ENCODE measurements around the gene RAB11FIP4.

The RAB11FIP4 gene

DNA sequence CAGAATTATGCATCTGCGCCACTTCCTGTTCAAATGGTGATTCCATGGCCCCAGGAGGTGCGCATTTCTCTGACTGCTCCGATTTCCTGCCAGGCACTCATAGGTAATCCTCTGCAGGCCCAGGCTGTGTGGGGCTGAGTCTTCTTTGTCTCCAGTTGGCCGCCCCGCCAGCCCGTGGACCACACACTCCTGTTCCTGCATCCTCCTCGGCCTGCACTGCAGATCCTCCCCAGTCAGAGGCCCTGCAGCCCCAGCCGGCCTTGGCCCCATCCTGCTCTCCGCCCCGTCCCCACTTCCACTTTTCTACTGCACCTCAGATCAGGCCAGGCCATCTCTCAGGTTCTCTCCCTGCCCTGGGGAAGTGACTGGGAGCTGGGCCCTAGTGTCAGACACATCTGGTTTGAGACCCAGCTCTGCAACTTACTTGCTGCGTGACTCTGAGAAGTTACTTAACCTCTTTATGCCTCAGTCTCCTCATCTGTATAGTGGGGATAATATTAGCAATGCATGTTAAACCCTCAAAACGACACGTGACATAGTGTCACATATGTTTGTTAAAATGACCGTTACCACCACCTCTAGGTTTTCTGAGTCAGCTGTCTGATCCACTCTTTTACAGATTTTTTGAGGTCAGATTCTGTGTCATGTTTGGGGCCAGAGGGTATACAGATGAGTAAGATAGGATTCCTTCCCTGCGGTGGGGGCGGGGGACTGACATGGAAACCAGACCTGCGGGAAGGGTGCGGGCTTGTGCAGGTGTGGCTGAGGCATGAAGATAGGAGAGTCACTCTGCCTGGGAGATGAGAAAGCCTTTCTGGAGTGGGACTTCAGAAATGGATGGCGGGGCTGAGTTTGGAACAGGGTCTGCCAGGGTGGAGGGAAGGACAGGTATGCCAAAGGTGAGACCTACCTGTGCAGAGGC is 12.8 kb downstream of the RAB11FIP4 start:
- peaks cover 6% of the 10 kb centered on the region; the same call in 1 of the 2 replicates for H3K4me1 ChIP-seq (ENCODE audit: control insufficient read depth, insufficient read depth, low read length)
- CTCF ChIA-PET = no interaction called here
- TF ChIP-seq ZNF791 (tag by site-specific recombination; IDR thresholded peaks at IDR 0.05) (no peak), ZNF585B (tag by site-specific recombination; IDR thresholded peaks at IDR 0.05) (no peak), GLIS2 (tag by site-specific recombination; IDR thresholded peaks at IDR 0.05) (no peak), SETDB1 (IDR thresholded peaks at IDR 0.05; ENCODE audit: insufficient read length, low read length) (no peak), ZNF223 (tag by site-specific recombination; IDR thresholded peaks at IDR 0.05) (no peak), ZNF19 (tag by site-specific recombination; IDR thresholded peaks at IDR 0.05; ENCODE audit: low read depth) (no peak), ZNF777 (tag by site-specific recombination; IDR thresholded peaks at IDR 0.05; ENCODE audit: borderline replicate concordance) (no peak)
- POLR2A ChIA-PET = no interaction called here
- no peak overlapping the region for H3K27ac ChIP-seq (ENCODE audit: extremely low read depth, low read depth, low read length)
- H3K9me3 ChIP-seq (ENCODE audit: control insufficient read depth, insufficient read depth, low read depth, low read length) = no peaks in the 10 kb centered on the region
- H3K4me3 ChIP-seq (ENCODE audit: low read depth, low read length) = no peak overlapping the region
- H3K36me3 ChIP-seq (ENCODE audit: control insufficient read depth in 2 of 2, insufficient read depth in 1 of 2, low read length in 2 of 2) = no peaks in the 10 kb centered on the region

DNA sequence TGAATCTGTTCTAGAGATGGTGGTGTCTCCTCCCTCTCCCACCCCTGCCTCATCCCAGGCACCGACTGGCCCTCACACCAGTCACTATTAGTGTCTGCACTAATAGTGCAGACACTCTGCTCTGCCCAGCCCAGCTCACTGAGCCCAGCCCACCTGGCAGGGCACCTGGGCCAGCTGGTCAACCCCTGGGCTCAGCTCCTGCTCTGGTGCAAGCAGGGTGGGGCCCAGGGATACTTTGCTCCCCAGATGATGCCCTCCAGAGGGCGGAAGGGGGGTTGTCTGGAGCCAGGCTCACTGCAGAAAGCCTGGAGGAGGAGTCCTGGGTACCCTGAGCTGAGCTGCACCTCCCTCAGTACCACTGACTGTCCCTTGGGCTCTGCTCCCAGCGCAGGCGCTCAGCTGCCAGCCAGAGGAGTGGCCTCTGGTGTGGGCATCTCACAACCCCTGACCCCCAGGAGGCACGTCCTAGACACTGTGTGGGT is 14.5 kb downstream of the RAB11FIP4 start:
- Histone ChIP-seq H3K4me3 (ENCODE audit: low read depth, low read length) (no peak overlapping the region), H3K4me1 (ENCODE audit: control insufficient read depth, insufficient read depth, low read length) (peaks cover 6% of the 10 kb centered on the region; the same call in 1 of the 2 replicates), H3K9me3 (ENCODE audit: control insufficient read depth, insufficient read depth, low read depth, low read length) (no peaks in the 10 kb centered on the region), H3K27ac (ENCODE audit: extremely low read depth, low read depth, low read length) (no peak overlapping the region), H3K36me3 (ENCODE audit: control insufficient read depth in 2 of 2, insufficient read depth in 1 of 2, low read length in 2 of 2) (no peaks in the 10 kb centered on the region)
- ChIA-PET POLR2A (interaction anchor here (0.5 kb wide), 1 partner anchor 897 kb away, joined by 4 read pairs; no protein-coding TSS in a partner anchor), CTCF (interaction anchor here (0.5 to 1.2 kb wide), 4 partner anchors 8 to 124 kb away, joined by 3 to 4 read pairs (median 4); no protein-coding TSS in a partner anchor)
- TF ChIP-seq, protein P1, sequence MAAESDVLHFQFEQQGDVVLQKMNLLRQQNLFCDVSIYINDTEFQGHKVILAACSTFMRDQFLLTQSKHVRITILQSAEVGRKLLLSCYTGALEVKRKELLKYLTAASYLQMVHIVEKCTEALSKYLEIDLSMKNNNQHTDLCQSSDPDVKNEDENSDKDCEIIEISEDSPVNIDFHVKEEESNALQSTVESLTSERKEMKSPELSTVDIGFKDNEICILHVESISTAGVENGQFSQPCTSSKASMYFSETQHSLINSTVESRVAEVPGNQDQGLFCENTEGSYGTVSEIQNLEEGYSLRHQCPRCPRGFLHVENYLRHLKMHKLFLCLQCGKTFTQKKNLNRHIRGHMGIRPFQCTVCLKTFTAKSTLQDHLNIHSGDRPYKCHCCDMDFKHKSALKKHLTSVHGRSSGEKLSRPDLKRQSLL (tag by site-specific recombination; IDR thresholded peaks at IDR 0.05) = no peak
- TF ChIP-seq, protein P2, sequence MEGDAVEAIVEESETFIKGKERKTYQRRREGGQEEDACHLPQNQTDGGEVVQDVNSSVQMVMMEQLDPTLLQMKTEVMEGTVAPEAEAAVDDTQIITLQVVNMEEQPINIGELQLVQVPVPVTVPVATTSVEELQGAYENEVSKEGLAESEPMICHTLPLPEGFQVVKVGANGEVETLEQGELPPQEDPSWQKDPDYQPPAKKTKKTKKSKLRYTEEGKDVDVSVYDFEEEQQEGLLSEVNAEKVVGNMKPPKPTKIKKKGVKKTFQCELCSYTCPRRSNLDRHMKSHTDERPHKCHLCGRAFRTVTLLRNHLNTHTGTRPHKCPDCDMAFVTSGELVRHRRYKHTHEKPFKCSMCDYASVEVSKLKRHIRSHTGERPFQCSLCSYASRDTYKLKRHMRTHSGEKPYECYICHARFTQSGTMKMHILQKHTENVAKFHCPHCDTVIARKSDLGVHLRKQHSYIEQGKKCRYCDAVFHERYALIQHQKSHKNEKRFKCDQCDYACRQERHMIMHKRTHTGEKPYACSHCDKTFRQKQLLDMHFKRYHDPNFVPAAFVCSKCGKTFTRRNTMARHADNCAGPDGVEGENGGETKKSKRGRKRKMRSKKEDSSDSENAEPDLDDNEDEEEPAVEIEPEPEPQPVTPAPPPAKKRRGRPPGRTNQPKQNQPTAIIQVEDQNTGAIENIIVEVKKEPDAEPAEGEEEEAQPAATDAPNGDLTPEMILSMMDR (tag by site-specific recombination; IDR thresholded peaks at IDR 0.05) = peak; percentile 28; the same call in 1 of the 2 replicates
- TF ChIP-seq, protein P3, sequence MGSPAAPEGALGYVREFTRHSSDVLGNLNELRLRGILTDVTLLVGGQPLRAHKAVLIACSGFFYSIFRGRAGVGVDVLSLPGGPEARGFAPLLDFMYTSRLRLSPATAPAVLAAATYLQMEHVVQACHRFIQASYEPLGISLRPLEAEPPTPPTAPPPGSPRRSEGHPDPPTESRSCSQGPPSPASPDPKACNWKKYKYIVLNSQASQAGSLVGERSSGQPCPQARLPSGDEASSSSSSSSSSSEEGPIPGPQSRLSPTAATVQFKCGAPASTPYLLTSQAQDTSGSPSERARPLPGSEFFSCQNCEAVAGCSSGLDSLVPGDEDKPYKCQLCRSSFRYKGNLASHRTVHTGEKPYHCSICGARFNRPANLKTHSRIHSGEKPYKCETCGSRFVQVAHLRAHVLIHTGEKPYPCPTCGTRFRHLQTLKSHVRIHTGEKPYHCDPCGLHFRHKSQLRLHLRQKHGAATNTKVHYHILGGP (tag by site-specific recombination; IDR thresholded peaks at IDR 0.05) = no peak

DNA sequence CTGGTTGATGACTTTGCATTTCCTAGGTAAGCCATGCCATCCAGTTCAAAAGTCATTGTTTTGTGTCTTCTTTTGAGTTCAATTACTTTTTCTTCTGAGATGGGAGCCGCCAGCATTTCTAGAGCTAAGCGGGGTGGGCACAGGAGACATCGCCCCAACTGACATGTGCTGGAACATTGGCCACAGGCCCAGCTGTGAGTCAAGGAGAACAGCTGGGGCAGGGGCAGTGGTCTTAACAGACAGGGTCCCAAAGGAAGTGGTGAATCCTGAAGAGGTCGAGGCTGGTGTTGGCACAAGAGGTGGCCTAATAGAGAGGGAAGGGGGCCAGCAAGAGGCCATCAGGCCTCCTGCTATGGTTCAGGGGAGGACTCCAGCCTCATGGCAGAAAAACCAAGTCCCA is 17.1 kb downstream of the RAB11FIP4 start:
- H3K27ac ChIP-seq (ENCODE audit: extremely low read depth, low read depth, low read length) = no peak overlapping the region
- no peaks in the 10 kb centered on the region for H3K36me3 ChIP-seq (ENCODE audit: control insufficient read depth in 2 of 2, insufficient read depth in 1 of 2, low read length in 2 of 2)
- H3K9me3 ChIP-seq (ENCODE audit: control insufficient read depth, insufficient read depth, low read depth, low read length) = no peaks in the 10 kb centered on the region
- ChIA-PET POLR2A (interaction anchor here (0.7 kb wide), 1 partner anchor 13 kb away, joined by 4 read pairs; no protein-coding TSS in a partner anchor), CTCF (interaction anchor here (1.2 kb wide), 1 partner anchor 434 kb away, joined by 4 read pairs; no protein-coding TSS in a partner anchor)
- H3K4me1 ChIP-seq (ENCODE audit: control insufficient read depth, insufficient read depth, low read length) = peaks cover 6% of the 10 kb centered on the region; the same call in 1 of the 2 replicates
- H3K4me3 ChIP-seq (ENCODE audit: low read depth, low read length) = no peak overlapping the region
- TF ChIP-seq ZNF510 (tag by site-specific recombination; IDR thresholded peaks at IDR 0.05; ENCODE audit: insufficient replicate concordance) (no peak), ZNF146 (tag by site-specific recombination; IDR thresholded peaks at IDR 0.05) (no peak), ZNF354C (tag by site-specific recombination; IDR thresholded peaks at IDR 0.05; ENCODE audit: borderline replicate concordance, low read depth) (no peak), ZBTB7A (tag by site-specific recombination; IDR thresholded peaks at IDR 0.05; ENCODE audit: low read depth) (no peak), ZNF404 (tag by site-specific recombination; IDR thresholded peaks at IDR 0.05) (no peak), ZFP37 (tag by site-specific recombination; IDR thresholded peaks at IDR 0.05) (no peak)
- TF ChIP-seq, protein P4, sequence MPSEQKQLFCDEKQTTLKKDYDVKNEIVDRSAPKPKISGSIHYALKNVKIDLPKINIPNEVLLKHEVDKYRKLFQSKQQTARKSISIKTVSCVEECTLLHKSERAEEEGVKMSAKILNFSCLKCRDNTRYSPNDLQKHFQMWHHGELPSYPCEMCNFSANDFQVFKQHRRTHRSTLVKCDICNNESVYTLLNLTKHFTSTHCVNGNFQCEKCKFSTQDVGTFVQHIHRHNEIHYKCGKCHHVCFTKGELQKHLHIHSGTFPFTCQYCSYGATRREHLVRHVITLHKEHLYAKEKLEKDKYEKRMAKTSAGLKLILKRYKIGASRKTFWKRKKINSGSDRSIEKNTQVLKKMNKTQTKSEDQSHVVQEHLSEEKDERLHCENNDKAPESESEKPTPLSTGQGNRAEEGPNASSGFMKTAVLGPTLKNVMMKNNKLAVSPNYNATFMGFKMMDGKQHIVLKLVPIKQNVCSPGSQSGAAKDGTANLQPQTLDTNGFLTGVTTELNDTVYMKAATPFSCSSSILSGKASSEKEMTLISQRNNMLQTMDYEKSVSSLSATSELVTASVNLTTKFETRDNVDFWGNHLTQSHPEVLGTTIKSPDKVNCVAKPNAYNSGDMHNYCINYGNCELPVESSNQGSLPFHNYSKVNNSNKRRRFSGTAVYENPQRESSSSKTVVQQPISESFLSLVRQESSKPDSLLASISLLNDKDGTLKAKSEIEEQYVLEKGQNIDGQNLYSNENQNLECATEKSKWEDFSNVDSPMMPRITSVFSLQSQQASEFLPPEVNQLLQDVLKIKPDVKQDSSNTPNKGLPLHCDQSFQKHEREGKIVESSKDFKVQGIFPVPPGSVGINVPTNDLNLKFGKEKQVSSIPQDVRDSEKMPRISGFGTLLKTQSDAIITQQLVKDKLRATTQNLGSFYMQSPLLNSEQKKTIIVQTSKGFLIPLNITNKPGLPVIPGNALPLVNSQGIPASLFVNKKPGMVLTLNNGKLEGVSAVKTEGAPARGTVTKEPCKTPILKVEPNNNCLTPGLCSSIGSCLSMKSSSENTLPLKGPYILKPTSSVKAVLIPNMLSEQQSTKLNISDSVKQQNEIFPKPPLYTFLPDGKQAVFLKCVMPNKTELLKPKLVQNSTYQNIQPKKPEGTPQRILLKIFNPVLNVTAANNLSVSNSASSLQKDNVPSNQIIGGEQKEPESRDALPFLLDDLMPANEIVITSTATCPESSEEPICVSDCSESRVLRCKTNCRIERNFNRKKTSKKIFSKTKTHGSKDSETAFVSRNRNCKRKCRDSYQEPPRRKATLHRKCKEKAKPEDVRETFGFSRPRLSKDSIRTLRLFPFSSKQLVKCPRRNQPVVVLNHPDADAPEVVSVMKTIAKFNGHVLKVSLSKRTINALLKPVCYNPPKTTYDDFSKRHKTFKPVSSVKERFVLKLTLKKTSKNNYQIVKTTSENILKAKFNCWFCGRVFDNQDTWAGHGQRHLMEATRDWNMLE (tag by site-specific recombination; conservative IDR thresholded peaks at IDR 0.05; ENCODE audit: low read depth) = no peak
- TF ChIP-seq, protein P5, sequence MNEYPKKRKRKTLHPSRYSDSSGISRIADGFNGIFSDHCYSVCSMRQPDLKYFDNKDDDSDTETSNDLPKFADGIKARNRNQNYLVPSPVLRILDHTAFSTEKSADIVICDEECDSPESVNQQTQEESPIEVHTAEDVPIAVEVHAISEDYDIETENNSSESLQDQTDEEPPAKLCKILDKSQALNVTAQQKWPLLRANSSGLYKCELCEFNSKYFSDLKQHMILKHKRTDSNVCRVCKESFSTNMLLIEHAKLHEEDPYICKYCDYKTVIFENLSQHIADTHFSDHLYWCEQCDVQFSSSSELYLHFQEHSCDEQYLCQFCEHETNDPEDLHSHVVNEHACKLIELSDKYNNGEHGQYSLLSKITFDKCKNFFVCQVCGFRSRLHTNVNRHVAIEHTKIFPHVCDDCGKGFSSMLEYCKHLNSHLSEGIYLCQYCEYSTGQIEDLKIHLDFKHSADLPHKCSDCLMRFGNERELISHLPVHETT (tag by site-specific recombination; IDR thresholded peaks at IDR 0.05) = no peak

Data from HEK293 (cell line).